Left lung (tissue), 10 donors: ENCODE results near the gene CMTM8. TPM values are rescaled to one million over a fixed set of nuclear protein-coding genes. Genes with fewer than 3 reads are reported as not detected.

Source experiments
- ATAC-seq: fragments of 200-7000 bp; cut with Tn5 transposase; one replicate; pipeline ENCODE4 v1.9.1; 2020; ENCODE audit warnings: moderate library complexity
- DNase-seq, 4 donors: peaks; one replicate each; pipeline ENCODE4 v3.0.0-alpha.2; 2013 to 2020
- H3K27ac ChIP-seq, 2 donors: fragments of 200-600 bp; sonication (generic) in 1 of 2; one replicate each; pipeline versions ENCODE4 v1.5.0 to v1.8.0; 2020 to 2021
- H3K27me3 ChIP-seq, 2 donors: fragments of 200-600 bp; sonication (generic) in 1 of 2; one replicate each; pipeline versions ENCODE4 v1.5.0 to v1.8.0; 2020 to 2021
- H3K36me3 ChIP-seq, 2 donors: fragments of 200-600 bp; sonication (generic) in 1 of 2; one replicate each; pipeline versions ENCODE4 v1.5.0 to v1.8.0; 2020 to 2021
- H3K4me1 ChIP-seq, 2 donors: fragments of 200-600 bp; one replicate each; pipeline ENCODE4 v1.8.0; 2021
- H3K4me3 ChIP-seq, 2 donors: fragments of 200-600 bp; sonication (generic) in 1 of 2; one replicate each; pipeline versions ENCODE4 v1.5.0 to v1.8.0; 2020 to 2021; ENCODE audit warnings: mild to moderate bottlenecking in 1 of 2
- H3K9me3 ChIP-seq, 2 donors: fragments of 200-600 bp; sonication (generic) in 1 of 2; one replicate each; pipeline versions ENCODE4 v1.5.0 to v1.8.0; 2020 to 2021
- intact Hi-C, 2 donors: fragments of 100-400 bp; cut with DNase I; formaldehyde crosslinking; loops; one replicate each; pipeline versions ENCODE4 v1.11.2 to v1.14.2; 2022
- polyA plus RNA-seq, 6 donors: library from polyadenylated mRNA; unstranded; fragments of 120-200 nt; gene quantifications; one replicate each; pipeline ENCODE4 v1.2.1, GENCODE V29; 2013; ENCODE audit not compliant: insufficient read length in 6 of 6
- total RNA-seq, 2 donors: library from RNA; stranded (reverse); fragmentation: NEBNext Ultra II Directional; extraction: Animal tissue kit (Norgen Biotek cat#: 25700); gene quantifications; one replicate each; pipeline ENCODE4 v1.2.1, GENCODE V29; 2021
- TF ChIP-seq, protein P1 (sequence below), 2 donors: fragments of 200-600 bp; sonication (generic) in 1 of 2; IDR thresholded peaks; one replicate each; pipeline versions ENCODE4 v1.5.0 to v1.8.0; 2021; ENCODE audit warnings: antibody characterized with exemption in 2 of 2
- donor health status: DM: no; HTN: yes; CAD: no.
- donor health status: DM: no; HTN: no; CAD: no.

The CMTM8 gene
- total and polyA plus RNA-seq, 8 donors, result 12.0 to 20.0 (median 12.6) TPM

- Histone ChIP-seq H3K9me3 (no peaks in the 10 kb centered on the region), H3K27me3 (no peaks in the 10 kb centered on the region), H3K4me1 (peaks cover 3 to 5% of the 10 kb centered on the region in 2 donors), H3K4me3 (no peak overlapping the region), H3K27ac (no peak overlapping the region), H3K36me3 (no peaks in the 10 kb centered on the region)
- ATAC-seq, result no peak
- TF ChIP-seq, protein P1, sequence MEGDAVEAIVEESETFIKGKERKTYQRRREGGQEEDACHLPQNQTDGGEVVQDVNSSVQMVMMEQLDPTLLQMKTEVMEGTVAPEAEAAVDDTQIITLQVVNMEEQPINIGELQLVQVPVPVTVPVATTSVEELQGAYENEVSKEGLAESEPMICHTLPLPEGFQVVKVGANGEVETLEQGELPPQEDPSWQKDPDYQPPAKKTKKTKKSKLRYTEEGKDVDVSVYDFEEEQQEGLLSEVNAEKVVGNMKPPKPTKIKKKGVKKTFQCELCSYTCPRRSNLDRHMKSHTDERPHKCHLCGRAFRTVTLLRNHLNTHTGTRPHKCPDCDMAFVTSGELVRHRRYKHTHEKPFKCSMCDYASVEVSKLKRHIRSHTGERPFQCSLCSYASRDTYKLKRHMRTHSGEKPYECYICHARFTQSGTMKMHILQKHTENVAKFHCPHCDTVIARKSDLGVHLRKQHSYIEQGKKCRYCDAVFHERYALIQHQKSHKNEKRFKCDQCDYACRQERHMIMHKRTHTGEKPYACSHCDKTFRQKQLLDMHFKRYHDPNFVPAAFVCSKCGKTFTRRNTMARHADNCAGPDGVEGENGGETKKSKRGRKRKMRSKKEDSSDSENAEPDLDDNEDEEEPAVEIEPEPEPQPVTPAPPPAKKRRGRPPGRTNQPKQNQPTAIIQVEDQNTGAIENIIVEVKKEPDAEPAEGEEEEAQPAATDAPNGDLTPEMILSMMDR (IDR thresholded peaks at IDR 0.05), result no peak
- intact Hi-C loops, result no loop called here
- no peak for DNase-seq
Measured at GRCh38 chr3:32313169-32313568, 74.7 kb downstream of the CMTM8 start.

DNA sequence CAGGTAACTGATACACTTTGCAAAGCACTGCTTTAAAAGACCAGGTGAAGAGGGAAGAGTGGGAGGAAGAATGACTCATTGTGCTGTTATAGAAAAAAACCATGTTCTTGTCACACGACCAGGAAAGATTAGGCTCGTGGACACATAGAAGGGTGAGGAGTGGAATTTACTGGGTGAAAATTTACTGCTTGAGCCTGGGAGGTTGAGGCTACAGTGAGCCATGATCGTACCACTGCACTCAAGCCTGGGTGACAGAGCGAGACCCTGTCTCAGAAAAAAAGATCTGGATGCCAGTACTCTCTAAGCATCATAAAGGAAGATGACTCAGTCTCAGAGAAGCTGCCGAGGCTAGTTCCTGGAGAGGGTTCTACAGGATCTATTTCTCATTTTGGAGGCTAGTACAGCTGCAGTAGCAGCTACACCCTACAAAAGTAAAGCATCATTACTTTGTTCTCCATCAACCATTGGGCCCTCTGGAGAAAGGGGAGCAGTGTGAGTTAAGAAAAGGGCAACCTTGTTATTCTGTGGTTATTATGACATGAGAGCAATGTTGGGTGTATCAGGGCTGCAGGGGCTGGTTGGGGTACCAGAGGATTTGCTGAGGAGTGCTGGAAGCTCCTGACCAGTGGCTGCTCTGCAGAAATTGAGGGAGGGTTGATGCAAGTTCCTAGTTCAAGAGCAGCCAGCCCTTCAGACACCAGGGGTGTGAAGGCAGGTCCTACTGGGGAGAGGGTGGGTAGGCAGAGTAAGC lies 75.4 kb downstream of the CMTM8 start:
- ATAC-seq (peak; percentile 91), DNase-seq (no peak)
- Histone ChIP-seq H3K4me1 (peaks cover 3 to 5% of the 10 kb centered on the region in 2 donors), H3K9me3 (no peaks in the 10 kb centered on the region), H3K4me3 (no peak overlapping the region), H3K27me3 (no peaks in the 10 kb centered on the region), H3K27ac (peak overlapping the region in 1 of 2 donors; percentile 0), H3K36me3 (no peaks in the 10 kb centered on the region)
- TF ChIP-seq, protein P1 (IDR thresholded peaks at IDR 0.05), result no peak
- intact Hi-C loops, result no loop called here

DNA sequence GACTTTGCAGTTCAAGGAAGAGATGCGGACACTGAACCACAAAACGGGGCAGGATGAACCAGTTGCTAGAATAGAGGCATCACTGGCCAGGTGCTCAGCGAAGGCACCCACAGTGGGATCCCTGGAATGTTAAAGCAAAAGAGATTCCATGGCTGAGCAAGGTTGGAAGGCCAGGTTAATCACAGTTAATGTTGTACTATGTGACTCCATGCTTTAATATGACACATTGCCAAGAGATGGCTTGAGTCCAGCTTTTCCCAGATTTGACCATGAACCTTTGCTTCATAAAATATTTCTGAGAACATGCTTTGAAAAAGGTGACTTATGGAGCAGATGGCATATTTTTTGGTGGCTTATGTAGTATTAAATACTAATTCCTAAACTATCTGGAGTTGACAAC lies 77.0 kb downstream of the CMTM8 start:
- DNase-seq (no peak), ATAC-seq (no peak)
- H3K4me1 ChIP-seq, result peaks cover 3 to 5% of the 10 kb centered on the region in 2 donors
- H3K36me3 ChIP-seq, result no peaks in the 10 kb centered on the region
- TF ChIP-seq, protein P1 (IDR thresholded peaks at IDR 0.05), result no peak
- no peak overlapping the region for H3K27ac ChIP-seq
- no peaks in the 10 kb centered on the region for H3K9me3 ChIP-seq
- no peaks in the 10 kb centered on the region for H3K27me3 ChIP-seq
- intact Hi-C loops, result no loop called here
- no peak overlapping the region for H3K4me3 ChIP-seq

DNA sequence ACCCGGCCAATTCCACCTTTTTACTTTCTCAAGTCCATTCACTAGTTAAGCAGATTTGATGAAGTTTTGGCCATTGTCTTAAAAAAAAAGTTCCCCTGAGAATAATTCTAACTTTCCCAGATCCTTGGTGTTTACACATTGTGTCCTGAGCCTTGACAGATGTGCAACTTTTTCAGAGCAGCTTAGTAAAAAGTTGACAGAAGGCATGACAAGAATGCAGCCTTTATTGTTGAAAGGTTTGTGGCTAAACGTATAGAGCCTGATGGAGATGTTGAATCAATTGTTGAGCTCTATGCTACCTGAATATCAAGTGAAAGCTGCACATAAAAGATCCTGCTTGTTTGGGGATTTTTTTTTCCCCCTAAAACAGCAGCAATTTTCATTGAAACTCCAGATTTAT lies 77.8 kb downstream of the CMTM8 start:
- Histone ChIP-seq H3K4me3 (no peak overlapping the region), H3K4me1 (peaks cover 0 to 5% of the 10 kb centered on the region in 2 donors), H3K36me3 (no peaks in the 10 kb centered on the region), H3K27me3 (no peaks in the 10 kb centered on the region), H3K27ac (no peak overlapping the region), H3K9me3 (no peaks in the 10 kb centered on the region)
- TF ChIP-seq, protein P1 (IDR thresholded peaks at IDR 0.05), result no peak
- intact Hi-C loops, result no loop called here
- no peak for ATAC-seq
- no peak for DNase-seq

- TF ChIP-seq, protein P1 (IDR thresholded peaks at IDR 0.05), result no peak
- Histone ChIP-seq H3K27me3 (no peaks in the 10 kb centered on the region), H3K36me3 (no peaks in the 10 kb centered on the region), H3K4me3 (no peak overlapping the region), H3K9me3 (no peaks in the 10 kb centered on the region), H3K4me1 (peaks cover 0 to 5% of the 10 kb centered on the region in 2 donors), H3K27ac (no peak overlapping the region)
- ATAC-seq (no peak), DNase-seq (no peak)
- intact Hi-C loops, result no loop called here
Measured at GRCh38 chr3:32316976-32317375, 78.5 kb downstream of the CMTM8 start.
